ENCODE data around the gene TOE1. TPM values are rescaled to one million over a fixed set of nuclear protein-coding genes. Genes with fewer than 3 reads are reported as not detected.

Gene TOE1
- total RNA-seq, 1 donor from 2014 or later = 14.0 TPM

GRCh38 chr1:45385302-45385701, 45.3 kb downstream of the TOE1 start:
- Mint-ChIP-seq H3K27me3 (ENCODE audit: low read depth) (no peaks in the 10 kb centered on the region), H3K4me1 (no peaks in the 10 kb centered on the region), H3K4me3 (no peak overlapping the region)

DNA sequence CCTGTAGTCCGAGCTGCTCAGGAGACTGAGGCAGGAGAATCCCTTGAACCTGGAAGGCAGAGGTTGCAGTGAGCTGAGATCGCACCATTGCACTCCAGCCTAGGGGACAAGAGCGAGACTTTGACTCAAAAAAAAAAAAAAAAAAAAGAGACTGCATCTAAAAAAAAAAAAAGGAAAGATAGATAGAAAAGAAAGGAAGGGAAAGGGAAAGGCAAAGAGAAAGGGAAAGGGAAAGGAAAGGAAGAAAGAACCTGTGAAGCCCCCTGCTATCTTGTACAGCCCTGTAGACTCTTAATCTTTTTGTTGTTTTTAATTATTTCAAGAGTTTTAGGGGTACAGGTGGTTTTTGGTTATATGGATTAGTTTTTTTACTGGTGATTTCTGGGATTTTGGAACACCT, 46.2 kb downstream of the TOE1 start:
- Mint-ChIP-seq H3K4me1 (no peaks in the 10 kb centered on the region), H3K27ac (no peak overlapping the region), H3K36me3 (no peaks in the 10 kb centered on the region), H3K9me3 (no peaks in the 10 kb centered on the region), H3K27me3 (ENCODE audit: low read depth) (no peaks in the 10 kb centered on the region), H3K4me3 (no peak overlapping the region)
- TF ChIP-seq, protein P1, sequence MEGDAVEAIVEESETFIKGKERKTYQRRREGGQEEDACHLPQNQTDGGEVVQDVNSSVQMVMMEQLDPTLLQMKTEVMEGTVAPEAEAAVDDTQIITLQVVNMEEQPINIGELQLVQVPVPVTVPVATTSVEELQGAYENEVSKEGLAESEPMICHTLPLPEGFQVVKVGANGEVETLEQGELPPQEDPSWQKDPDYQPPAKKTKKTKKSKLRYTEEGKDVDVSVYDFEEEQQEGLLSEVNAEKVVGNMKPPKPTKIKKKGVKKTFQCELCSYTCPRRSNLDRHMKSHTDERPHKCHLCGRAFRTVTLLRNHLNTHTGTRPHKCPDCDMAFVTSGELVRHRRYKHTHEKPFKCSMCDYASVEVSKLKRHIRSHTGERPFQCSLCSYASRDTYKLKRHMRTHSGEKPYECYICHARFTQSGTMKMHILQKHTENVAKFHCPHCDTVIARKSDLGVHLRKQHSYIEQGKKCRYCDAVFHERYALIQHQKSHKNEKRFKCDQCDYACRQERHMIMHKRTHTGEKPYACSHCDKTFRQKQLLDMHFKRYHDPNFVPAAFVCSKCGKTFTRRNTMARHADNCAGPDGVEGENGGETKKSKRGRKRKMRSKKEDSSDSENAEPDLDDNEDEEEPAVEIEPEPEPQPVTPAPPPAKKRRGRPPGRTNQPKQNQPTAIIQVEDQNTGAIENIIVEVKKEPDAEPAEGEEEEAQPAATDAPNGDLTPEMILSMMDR (IDR thresholded peaks at IDR 0.05; ENCODE audit: unreplicated experiment) = no peak
- no peak for DNase-seq (ENCODE audit: low spot score in 2 of 2, unreplicated experiment in 2 of 2)

More at GRCh38 chr1:45385302-45385701, 45.3 kb downstream of the TOE1 start:
- TF ChIP-seq, protein P1 (IDR thresholded peaks at IDR 0.05; ENCODE audit: unreplicated experiment) = no peak
- Mint-ChIP-seq H3K36me3 (no peaks in the 10 kb centered on the region), H3K9me3 (no peaks in the 10 kb centered on the region), H3K27ac (no peak overlapping the region)
- DNase-seq (ENCODE audit: low spot score in 2 of 2, unreplicated experiment in 2 of 2) = no peak

Other genes with a start within 250 kb of the TOE1 start
- 2.0 to 2.5 TPM (median 2.4 TPM) in 3 replicates for gene ZSWIM5, start 133.6 kb upstream of the TOE1 start, total RNA-seq
- gene HPDL, start 13.3 kb upstream of the TOE1 start, total RNA-seq = 2.1 to 2.8 TPM (median 2.4 TPM) in 3 replicates
- 39.5 to 43.1 TPM (median 43.0 TPM) in 3 replicates for gene MUTYH, start 270 bp downstream of the TOE1 start, total RNA-seq
- 4.3 to 4.9 TPM (median 4.3 TPM) in 3 replicates for gene TESK2, start 151.0 kb downstream of the TOE1 start, total RNA-seq
- 1.1 to 1.7 TPM (median 1.5 TPM) in 3 replicates for gene CCDC163, start 159.9 kb downstream of the TOE1 start, total RNA-seq
- gene MMACHC, start 160.1 kb downstream of the TOE1 start, total RNA-seq = 8.8 to 9.9 TPM (median 9.8 TPM) in 3 replicates
- 154 to 157 TPM (median 156 TPM) in 3 replicates for gene PRDX1, start 181.7 kb downstream of the TOE1 start, total RNA-seq
- gene AKR1A1, start 210.7 kb downstream of the TOE1 start, total RNA-seq = 177 to 188 TPM (median 180 TPM) in 3 replicates
- 164 to 185 TPM (median 170 TPM) in 3 replicates for gene NASP, start 243.9 kb downstream of the TOE1 start, total RNA-seq